ENCODE data around the gene PMS1. TPM values are rescaled to one million over a fixed set of nuclear protein-coding genes. Genes with fewer than 3 reads are reported as not detected.

PMS1 gene
- total and polyA plus RNA-seq, 7 donors: 4.6 to 20.3 (median 10.2) TPM

GRCh38 chr2:189799531-189799930 lies 15.3 kb downstream of the PMS1 start:
- Histone ChIP-seq H3K27me3 (ENCODE audit: insufficient read depth in 3 of 3, low read length in 2 of 3) (no peaks in the 10 kb centered on the region), H3K9me3 (no peaks in the 10 kb centered on the region), H3K27ac (no peak overlapping the region), H3K4me3 (no peak overlapping the region), H3K4me1 (peaks cover 28% of the 10 kb centered on the region), H3K36me3 (ENCODE audit: insufficient read depth in 1 of 2, low read depth in 1 of 2) (peaks cover 2 to 28% of the 10 kb centered on the region in 2 donors)
- peak; percentile 89 to 96 (median 94) for ATAC-seq
- intact Hi-C loops (cut with DNase I): loop anchor here (5.0 kb wide), 2 partner anchors 268 to 273 kb away; no protein-coding TSS in a partner anchor
- WGBS, 3 donors: 41 to 50% (median 45%) methylated on average over 2 of the region's 2 CpGs
- peak in 1 of 2 donors; percentile 17 for DNase-seq
- no peak for TF ChIP-seq CTCF (IDR thresholded peaks at IDR 0.05)

- 92 to 95% (median 93%) methylated on average over 2 of the region's 2 CpGs for WGBS, 3 donors
- no peak for TF ChIP-seq CTCF (IDR thresholded peaks at IDR 0.05)
- Histone ChIP-seq H3K36me3 (ENCODE audit: insufficient read depth in 1 of 2, low read depth in 1 of 2) (peaks cover 2 to 22% of the 10 kb centered on the region in 2 donors), H3K4me3 (no peak overlapping the region), H3K27me3 (ENCODE audit: insufficient read depth in 3 of 3, low read length in 2 of 3) (no peaks in the 10 kb centered on the region), H3K9me3 (no peaks in the 10 kb centered on the region), H3K4me1 (peaks cover 24% of the 10 kb centered on the region), H3K27ac (no peak overlapping the region)
- no peak for DNase-seq
- no peak for ATAC-seq
- intact Hi-C loops (cut with DNase I): no loop called here
Observed at GRCh38 chr2:189802396-189802912, 18.2 kb downstream of the PMS1 start.

GRCh38 chr2:189803431-189803830 lies 19.2 kb downstream of the PMS1 start:
- H3K27ac ChIP-seq: no peak overlapping the region
- no peaks in the 10 kb centered on the region for H3K27me3 ChIP-seq (ENCODE audit: insufficient read depth in 3 of 3, low read length in 2 of 3)
- ATAC-seq: no peak
- H3K4me3 ChIP-seq: no peak overlapping the region
- 53 to 74% (median 62%) methylated on average over 3 of the region's 3 CpGs for WGBS, 3 donors
- H3K36me3 ChIP-seq (ENCODE audit: insufficient read depth in 1 of 2, low read depth in 1 of 2): peaks cover 2 to 22% of the 10 kb centered on the region in 2 donors
- peaks cover 15% of the 10 kb centered on the region for H3K4me1 ChIP-seq
- H3K9me3 ChIP-seq: no peaks in the 10 kb centered on the region
- intact Hi-C loops (cut with DNase I): no loop called here
- no peak for TF ChIP-seq CTCF (IDR thresholded peaks at IDR 0.05)
- DNase-seq: no peak

DNA sequence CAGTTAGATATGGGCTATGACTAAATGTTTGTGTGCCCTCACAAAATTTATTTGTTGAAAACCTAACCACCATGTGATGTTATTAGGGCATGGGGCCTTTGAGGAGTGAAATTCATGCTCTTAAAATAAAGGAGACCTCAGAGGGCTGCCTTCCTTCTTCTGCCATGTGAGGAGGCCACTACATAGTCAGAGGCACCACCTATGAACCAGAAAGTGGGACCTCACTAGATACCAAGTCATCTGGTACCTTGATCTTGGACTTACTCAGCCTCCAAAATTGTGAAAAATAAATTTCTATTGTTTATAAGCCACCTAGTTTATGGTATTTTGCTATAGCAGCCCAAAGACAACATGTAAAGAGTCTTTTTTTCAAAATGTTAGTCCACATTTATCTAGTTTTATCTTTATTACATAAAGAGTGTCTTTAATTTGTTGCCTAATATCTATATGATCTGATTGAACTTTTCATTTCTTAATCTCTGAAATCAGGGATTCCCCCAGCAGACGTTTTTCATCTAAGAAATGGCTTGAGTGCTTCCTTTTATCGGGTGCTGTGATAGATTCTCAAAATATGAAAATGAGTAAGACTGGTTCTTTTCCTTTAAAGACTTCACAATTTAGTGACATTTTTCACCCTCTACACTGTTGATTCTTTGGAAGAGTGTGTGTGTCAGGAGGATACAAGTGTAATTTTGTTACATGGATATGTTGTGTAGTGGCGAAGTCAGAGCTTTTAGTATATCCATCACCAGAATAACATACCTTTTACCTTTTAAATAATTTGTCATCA lies 34.2 kb downstream of the PMS1 start:
- WGBS, 3 donors: 93 to 94% (median 93%) methylated on average over 3 of the region's 3 CpGs
- Histone ChIP-seq H3K27me3 (ENCODE audit: insufficient read depth in 3 of 3, low read length in 2 of 3) (no peaks in the 10 kb centered on the region), H3K9me3 (no peaks in the 10 kb centered on the region), H3K27ac (no peak overlapping the region), H3K4me3 (no peak overlapping the region), H3K4me1 (peaks cover 11% of the 10 kb centered on the region), H3K36me3 (ENCODE audit: insufficient read depth in 1 of 2, low read depth in 1 of 2) (peaks cover 0 to 31% of the 10 kb centered on the region in 2 donors)
- no peak for DNase-seq
- ATAC-seq: no peak
- intact Hi-C loops (cut with DNase I): no loop called here
- no peak for TF ChIP-seq CTCF (IDR thresholded peaks at IDR 0.05)
